Liver (tissue), 9 donors: ENCODE measurements around the gene CUX1. TPM values are rescaled to one million over a fixed set of nuclear protein-coding genes. Genes with fewer than 3 reads are reported as not detected.

Experiments used
- DNase-seq: peaks from one replicate; pipeline ENCODE4 v3.0.0-alpha.2; 2017; ENCODE audit warnings: low spot score
- H3K27ac ChIP-seq, 2 donors: one replicate each; pipeline ENCODE4 v1.7.0; 2013; ENCODE audit warnings: inconsistent platforms in 2 of 2, low read length in 2 of 2, control low read depth in 1 of 2, low read depth in 1 of 2, mild to moderate bottlenecking in 1 of 2
- H3K27me3 ChIP-seq, 4 donors: one replicate each; pipeline versions ENCODE4 v1.6.1 to v1.7.0; 2013; ENCODE audit warnings: low read length in 3 of 4, inconsistent platforms in 1 of 4, mild to moderate bottlenecking in 1 of 4, moderate library complexity in 1 of 4; ENCODE audit not compliant: control insufficient read depth in 4 of 4, insufficient read depth in 4 of 4
- H3K36me3 ChIP-seq, 4 donors: one replicate each; pipeline versions ENCODE4 v1.6.1 to v1.7.0; 2013; ENCODE audit warnings: low read length in 3 of 4, mild to moderate bottlenecking in 3 of 4, low read depth in 1 of 4, moderate library complexity in 1 of 4; ENCODE audit not compliant: control insufficient read depth in 4 of 4, insufficient read depth in 3 of 4
- H3K4me1 ChIP-seq, 4 donors: one replicate each; pipeline versions ENCODE4 v1.6.1 to v1.7.0; 2013; ENCODE audit warnings: low read length in 3 of 4, mild to moderate bottlenecking in 3 of 4, moderate library complexity in 1 of 4; ENCODE audit not compliant: control insufficient read depth in 4 of 4, insufficient read depth in 4 of 4
- H3K4me3 ChIP-seq, 3 donors: one replicate each; pipeline versions ENCODE4 v1.6.1 to v1.7.0; 2013; ENCODE audit warnings: low read length in 3 of 3, control low read depth in 1 of 3, low read depth in 1 of 3, mild to moderate bottlenecking in 1 of 3
- H3K9ac ChIP-seq, 2 donors: one replicate each; pipeline ENCODE4 v1.7.0; 2013; ENCODE audit warnings: low read length in 2 of 2, mild to moderate bottlenecking in 2 of 2, moderate library complexity in 2 of 2, control low read depth in 1 of 2, low read depth in 1 of 2
- H3K9me3 ChIP-seq, 4 donors: one replicate each; pipeline versions ENCODE4 v1.6.1 to v1.7.0; 2013; ENCODE audit warnings: low read length in 3 of 4; ENCODE audit not compliant: control insufficient read depth in 4 of 4
- CTCF ChIP-seq: fragments of 150-350 bp; IDR thresholded peaks from 2 replicates; pipeline ENCODE4 v1.5.1; 2017; ENCODE audit warnings: improper control_type of control experiment, low read depth, low read length; ENCODE audit not compliant: missing input control
- EGR1 ChIP-seq, 2 donors: IDR thresholded peaks; 2 replicates each; pipeline ENCODE4 v1.6.1; 2016 to 2018; ENCODE audit warnings: antibody characterized with exemption in 2 of 2, low read depth in 2 of 2
- FOXA1 ChIP-seq: IDR thresholded peaks from 2 replicates; pipeline ENCODE4 v1.6.1; 2016; ENCODE audit warnings: antibody characterized with exemption
- FOXA2 ChIP-seq: IDR thresholded peaks from 2 replicates; pipeline ENCODE4 v1.6.1; 2016; ENCODE audit warnings: antibody characterized with exemption
- HNF4A ChIP-seq, 2 donors: conservative IDR thresholded peaks; 2 replicates each; pipeline ENCODE4 v1.6.1; 2016; ENCODE audit warnings: antibody characterized with exemption in 2 of 2, mild to moderate bottlenecking in 2 of 2
- JUND ChIP-seq, 2 donors: IDR thresholded peaks; 2 replicates each; pipeline ENCODE4 v1.6.1; 2016; ENCODE audit warnings: antibody characterized with exemption in 2 of 2
- MAX ChIP-seq: IDR thresholded peaks from 2 replicates; pipeline ENCODE4 v1.6.1; 2016; ENCODE audit warnings: antibody characterized with exemption
- NR2F2 ChIP-seq: IDR thresholded peaks from 2 replicates; pipeline ENCODE4 v1.6.1; 2016; ENCODE audit warnings: antibody characterized with exemption
- RAD21 ChIP-seq, 2 donors: IDR thresholded peaks; 2 replicates each; pipeline ENCODE4 v1.6.1; 2016; ENCODE audit warnings: antibody characterized with exemption in 2 of 2, mild to moderate bottlenecking in 2 of 2
- RXRA ChIP-seq, 2 donors: IDR thresholded peaks; 2 replicates each; pipeline ENCODE4 v1.6.1; 2017 to 2018; ENCODE audit warnings: antibody characterized with exemption in 2 of 2, mild to moderate bottlenecking in 1 of 2
- SP1 ChIP-seq: IDR thresholded peaks from 2 replicates; pipeline ENCODE4 v1.6.1; 2018; ENCODE audit warnings: antibody characterized with exemption, mild to moderate bottlenecking
- TAF1 ChIP-seq: conservative IDR thresholded peaks from 2 replicates; pipeline ENCODE4 v1.6.1; 2016; ENCODE audit warnings: antibody characterized with exemption, mild to moderate bottlenecking
- YY1 ChIP-seq: IDR thresholded peaks from 2 replicates; pipeline ENCODE4 v1.6.1; 2016; ENCODE audit warnings: antibody characterized with exemption, mild to moderate bottlenecking
- WGBS: extraction: QIAGEN DNeasy Blood & Tissue Kit; methylation state at CpG from one replicate; pipeline ENCODE4 v1.1.7; 2013; 5-methylcytosine and 5-hydroxymethylcytosine counted together
- polyA plus RNA-seq, 2 donors: library from polyadenylated mRNA; stranded (reverse) in 1 of 2; unstranded in 1 of 2; fragments of 200-250 nt in 1 of 2; fragments of >200 nt in 1 of 2; fragmentation: Nextera tagmentation in 1 of 2; extraction: Ambion mirVana in 1 of 2; gene quantifications; one replicate each; pipeline versions ENCODE4 v1.2.1 to v1.2.3, GENCODE V29; 2013 to 2015
- total RNA-seq, 2 donors: library from RNA; depleted of rRNA; stranded (reverse); fragments of >200 nt; gene quantifications; one replicate each; pipeline ENCODE4 v1.2.3, GENCODE V29; 2014
- TF ChIP-seq, protein P1 (sequence below): IDR thresholded peaks from 2 replicates; pipeline ENCODE4 v1.6.1; 2016; ENCODE audit warnings: antibody characterized with exemption, mild to moderate bottlenecking
- TF ChIP-seq, protein P2 (sequence below): IDR thresholded peaks from 2 replicates; pipeline ENCODE4 v1.6.1; 2016; ENCODE audit warnings: antibody characterized with exemption
- donor health status: healthy.
- donor health status: healthy.
- donor health status: healthy.
- donor health status: healthy.
- donor health status: healthy.

Gene CUX1
- total and polyA plus RNA-seq, 4 donors, result 18.6 to 40.6 (median 21.4) TPM

GRCh38 chr7:101906291-101907240, 89.1 kb downstream of the CUX1 start:
- no peak overlapping the region for H3K9ac ChIP-seq
- H3K4me3 ChIP-seq, result no peak overlapping the region
- H3K27ac ChIP-seq, result no peak overlapping the region
- no peaks in the 10 kb centered on the region for H3K9me3 ChIP-seq
- peaks cover 0 to 4% (median under 1%) of the 10 kb centered on the region in 4 donors for H3K4me1 ChIP-seq
- 95% methylated on average over 18 of the region's 18 CpGs for WGBS
- no peaks in the 10 kb centered on the region for H3K36me3 ChIP-seq
- DNase-seq, result no peak
- H3K27me3 ChIP-seq, result no peaks in the 10 kb centered on the region
- TF ChIP-seq JUND (IDR thresholded peaks at IDR 0.05) (no peak), RAD21 (IDR thresholded peaks at IDR 0.05) (no peak), EGR1 (IDR thresholded peaks at IDR 0.05; ENCODE audit: low read depth in 2 of 2) (no peak), MAX (no peak), RXRA (IDR thresholded peaks at IDR 0.05) (no peak), FOXA2 (no peak), SP1 (no peak), FOXA1 (no peak), YY1 (no peak)
- TF ChIP-seq, protein P1, sequence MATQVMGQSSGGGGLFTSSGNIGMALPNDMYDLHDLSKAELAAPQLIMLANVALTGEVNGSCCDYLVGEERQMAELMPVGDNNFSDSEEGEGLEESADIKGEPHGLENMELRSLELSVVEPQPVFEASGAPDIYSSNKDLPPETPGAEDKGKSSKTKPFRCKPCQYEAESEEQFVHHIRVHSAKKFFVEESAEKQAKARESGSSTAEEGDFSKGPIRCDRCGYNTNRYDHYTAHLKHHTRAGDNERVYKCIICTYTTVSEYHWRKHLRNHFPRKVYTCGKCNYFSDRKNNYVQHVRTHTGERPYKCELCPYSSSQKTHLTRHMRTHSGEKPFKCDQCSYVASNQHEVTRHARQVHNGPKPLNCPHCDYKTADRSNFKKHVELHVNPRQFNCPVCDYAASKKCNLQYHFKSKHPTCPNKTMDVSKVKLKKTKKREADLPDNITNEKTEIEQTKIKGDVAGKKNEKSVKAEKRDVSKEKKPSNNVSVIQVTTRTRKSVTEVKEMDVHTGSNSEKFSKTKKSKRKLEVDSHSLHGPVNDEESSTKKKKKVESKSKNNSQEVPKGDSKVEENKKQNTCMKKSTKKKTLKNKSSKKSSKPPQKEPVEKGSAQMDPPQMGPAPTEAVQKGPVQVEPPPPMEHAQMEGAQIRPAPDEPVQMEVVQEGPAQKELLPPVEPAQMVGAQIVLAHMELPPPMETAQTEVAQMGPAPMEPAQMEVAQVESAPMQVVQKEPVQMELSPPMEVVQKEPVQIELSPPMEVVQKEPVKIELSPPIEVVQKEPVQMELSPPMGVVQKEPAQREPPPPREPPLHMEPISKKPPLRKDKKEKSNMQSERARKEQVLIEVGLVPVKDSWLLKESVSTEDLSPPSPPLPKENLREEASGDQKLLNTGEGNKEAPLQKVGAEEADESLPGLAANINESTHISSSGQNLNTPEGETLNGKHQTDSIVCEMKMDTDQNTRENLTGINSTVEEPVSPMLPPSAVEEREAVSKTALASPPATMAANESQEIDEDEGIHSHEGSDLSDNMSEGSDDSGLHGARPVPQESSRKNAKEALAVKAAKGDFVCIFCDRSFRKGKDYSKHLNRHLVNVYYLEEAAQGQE, result no peak
- TF ChIP-seq, protein P2, sequence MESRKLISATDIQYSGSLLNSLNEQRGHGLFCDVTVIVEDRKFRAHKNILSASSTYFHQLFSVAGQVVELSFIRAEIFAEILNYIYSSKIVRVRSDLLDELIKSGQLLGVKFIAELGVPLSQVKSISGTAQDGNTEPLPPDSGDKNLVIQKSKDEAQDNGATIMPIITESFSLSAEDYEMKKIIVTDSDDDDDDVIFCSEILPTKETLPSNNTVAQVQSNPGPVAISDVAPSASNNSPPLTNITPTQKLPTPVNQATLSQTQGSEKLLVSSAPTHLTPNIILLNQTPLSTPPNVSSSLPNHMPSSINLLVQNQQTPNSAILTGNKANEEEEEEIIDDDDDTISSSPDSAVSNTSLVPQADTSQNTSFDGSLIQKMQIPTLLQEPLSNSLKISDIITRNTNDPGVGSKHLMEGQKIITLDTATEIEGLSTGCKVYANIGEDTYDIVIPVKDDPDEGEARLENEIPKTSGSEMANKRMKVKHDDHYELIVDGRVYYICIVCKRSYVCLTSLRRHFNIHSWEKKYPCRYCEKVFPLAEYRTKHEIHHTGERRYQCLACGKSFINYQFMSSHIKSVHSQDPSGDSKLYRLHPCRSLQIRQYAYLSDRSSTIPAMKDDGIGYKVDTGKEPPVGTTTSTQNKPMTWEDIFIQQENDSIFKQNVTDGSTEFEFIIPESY, result no peak

DNA sequence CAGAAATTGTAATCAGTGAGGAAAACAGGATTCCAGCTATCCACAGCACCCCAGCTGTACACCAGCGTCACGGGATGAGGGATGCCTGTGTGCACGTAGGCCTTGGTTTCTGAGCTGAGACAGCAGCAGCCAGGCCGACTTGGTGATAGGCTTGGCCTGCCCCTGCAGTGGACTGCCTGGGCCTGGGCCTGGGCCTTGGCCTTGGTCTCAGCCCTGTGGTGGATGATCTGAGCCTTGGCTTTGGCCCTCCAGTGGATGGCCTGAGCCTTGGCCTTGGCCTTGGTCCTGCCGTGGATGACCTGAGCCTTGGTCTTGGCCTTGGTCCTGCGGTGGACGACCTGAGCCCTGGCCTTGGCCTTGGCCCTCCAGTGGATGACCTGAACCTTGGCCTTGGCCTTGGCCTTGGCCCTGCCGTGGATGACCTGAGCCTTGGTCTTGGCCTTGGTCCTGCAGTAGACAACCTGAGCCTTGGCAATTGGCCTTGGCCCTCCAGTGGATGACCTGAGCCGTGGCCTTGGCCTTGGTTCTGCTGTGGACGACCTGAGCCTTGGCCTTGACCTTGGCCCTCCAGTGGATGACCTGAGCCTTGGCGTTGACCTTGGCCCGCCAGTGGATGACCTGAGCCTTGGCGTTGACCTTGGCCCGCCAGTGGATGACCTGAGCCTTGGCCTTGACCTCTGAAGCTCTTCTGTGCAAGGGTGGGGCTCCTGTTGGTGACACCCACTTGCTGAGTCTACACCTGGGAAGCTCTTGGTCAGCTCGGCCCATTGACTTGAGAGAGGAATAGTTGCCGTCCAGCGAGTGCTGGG, 93.8 kb downstream of the CUX1 start:
- peaks cover 0 to 3% (median 0%) of the 10 kb centered on the region in 4 donors for H3K36me3 ChIP-seq

More for the DNA sequence above, 93.8 kb downstream of the CUX1 start:
- TF ChIP-seq HNF4A (conservative IDR thresholded peaks at IDR 0.05) (peak in 1 of 2 donors; percentile 24), JUND (IDR thresholded peaks at IDR 0.05) (no peak), TAF1 (no peak), FOXA2 (no peak), RXRA (IDR thresholded peaks at IDR 0.05) (peak in 1 of 2 donors; percentile 61), NR2F2 (peak; percentile 84), CTCF (no peak), YY1 (no peak)
- TF ChIP-seq, protein P2, result no peak
- TF ChIP-seq, protein P1, result no peak
- Histone ChIP-seq H3K4me1 (peaks cover 0 to 15% (median 2%) of the 10 kb centered on the region in 4 donors), H3K4me3 (no peak overlapping the region), H3K9me3 (no peaks in the 10 kb centered on the region), H3K9ac (no peak overlapping the region), H3K27me3 (no peaks in the 10 kb centered on the region), H3K27ac (peak overlapping the region; percentile 69 to 81)
- no peak for DNase-seq
- 81% methylated on average over 17 of the region's 17 CpGs for WGBS
